IPS-15b (cell line): ENCODE measurements around the gene ADPRM.

Source experiments
- H3K27me3 ChIP-seq: one replicate; pipeline ENCODE4 v1.6.1; 2013; ENCODE audit warnings: low read length; ENCODE audit not compliant: control insufficient read depth, insufficient read depth
- H3K36me3 ChIP-seq: one replicate; pipeline ENCODE4 v1.6.1; 2013; ENCODE audit warnings: low read length; ENCODE audit not compliant: control insufficient read depth, insufficient read depth
- H3K4me1 ChIP-seq: one replicate; pipeline ENCODE4 v1.6.1; 2013; ENCODE audit warnings: mild to moderate bottlenecking, low read length; ENCODE audit not compliant: control insufficient read depth, insufficient read depth
- H3K4me3 ChIP-seq: one replicate; pipeline ENCODE4 v1.5.1; 2013; ENCODE audit warnings: low read depth, low read length
- H3K9ac ChIP-seq: one replicate; pipeline ENCODE4 v1.6.1; 2013; ENCODE audit warnings: low read depth, mild to moderate bottlenecking, low read length
- H3K9me3 ChIP-seq: one replicate; pipeline ENCODE4 v1.6.1; 2013; ENCODE audit warnings: mild to moderate bottlenecking, low read length; ENCODE audit not compliant: control insufficient read depth, insufficient read depth

Gene ADPRM

DNA sequence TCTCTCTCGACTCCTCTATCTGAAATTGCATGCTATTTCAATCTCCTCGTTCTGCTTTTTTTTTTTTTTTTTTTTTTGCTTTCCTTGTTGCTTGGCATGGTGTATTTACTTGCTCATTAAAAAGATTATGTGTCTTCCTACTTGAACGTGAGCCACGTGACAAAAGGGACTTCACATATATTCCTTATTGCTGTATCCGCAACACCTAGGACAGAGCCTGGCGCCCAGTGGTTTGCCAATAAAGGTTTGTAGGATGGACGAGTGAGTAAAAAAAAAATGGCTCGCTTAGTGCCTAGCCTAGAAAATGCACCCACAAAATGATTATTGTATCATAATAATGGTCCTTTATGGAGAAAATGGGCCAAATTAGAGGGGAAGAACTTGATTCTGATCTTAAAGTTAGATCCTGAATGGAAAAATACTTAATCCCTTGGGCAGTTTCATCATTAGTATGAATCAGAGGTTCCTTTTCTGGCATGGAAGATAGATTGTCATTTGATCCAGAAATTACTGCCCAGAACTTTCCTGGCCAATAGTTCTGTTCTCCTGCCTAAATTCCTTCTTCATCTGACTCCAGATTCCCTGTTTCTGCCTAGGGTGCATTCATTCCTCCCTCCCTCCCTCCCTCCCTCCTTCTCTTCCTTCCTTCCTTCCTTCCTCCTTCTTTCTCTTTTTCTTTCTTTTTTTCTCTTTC lies 46.1 kb downstream of the ADPRM start:
- Histone ChIP-seq H3K4me3 (no peak overlapping the region), H3K9me3 (no peaks in the 10 kb centered on the region), H3K27me3 (no peaks in the 10 kb centered on the region), H3K36me3 (no peaks in the 10 kb centered on the region), H3K9ac (no peak overlapping the region), H3K4me1 (peaks cover 3% of the 10 kb centered on the region)

DNA sequence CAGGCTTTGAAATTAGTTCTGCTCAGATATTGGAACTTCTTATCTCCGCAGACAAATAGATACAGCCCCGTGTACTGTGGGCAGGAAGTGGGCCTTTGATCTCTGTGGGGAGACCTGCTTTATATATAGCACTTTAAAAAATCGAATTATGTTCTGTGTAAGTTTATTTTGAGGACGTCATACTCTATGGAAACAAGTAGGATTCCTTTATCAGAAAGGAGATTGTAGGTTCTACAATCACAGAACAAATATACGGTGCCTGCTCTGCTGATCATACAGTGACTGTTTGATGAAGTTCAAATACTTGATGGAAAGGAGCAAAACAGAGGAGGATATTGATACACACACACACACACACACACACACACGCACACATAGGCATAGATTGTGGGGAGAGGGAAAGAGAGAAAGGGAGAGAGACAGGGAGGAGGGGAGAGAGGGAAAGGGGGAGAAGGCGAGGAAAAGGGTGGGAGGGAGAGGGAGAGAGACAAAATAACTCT lies 47.2 kb downstream of the ADPRM start:
- H3K9me3 ChIP-seq, result no peaks in the 10 kb centered on the region
- H3K27me3 ChIP-seq, result no peaks in the 10 kb centered on the region
- H3K4me1 ChIP-seq, result peaks cover 5% of the 10 kb centered on the region
- H3K9ac ChIP-seq, result no peak overlapping the region
- no peaks in the 10 kb centered on the region for H3K36me3 ChIP-seq
- H3K4me3 ChIP-seq, result no peak overlapping the region

DNA sequence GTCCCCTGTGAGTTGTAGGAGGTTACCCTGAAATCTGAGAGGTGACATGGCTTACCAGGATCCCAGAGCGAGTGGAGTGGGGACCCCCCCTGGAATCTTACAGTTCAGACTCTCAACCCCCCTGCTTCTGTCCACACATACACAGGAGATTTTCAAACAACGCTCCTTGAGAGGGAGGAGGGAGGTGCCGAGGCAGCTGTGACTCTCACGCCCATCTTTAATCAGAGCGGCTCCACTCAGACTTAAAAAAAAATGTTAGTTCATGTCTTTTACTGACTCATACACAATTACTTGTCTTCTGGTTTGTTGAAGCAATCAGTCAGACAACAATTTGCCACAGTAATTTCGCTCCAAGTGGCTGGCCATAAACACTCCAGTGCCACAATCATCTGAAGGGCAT lies 47.8 kb downstream of the ADPRM start:
- peaks cover 5% of the 10 kb centered on the region for H3K4me1 ChIP-seq
- no peak overlapping the region for H3K9ac ChIP-seq
- H3K27me3 ChIP-seq, result no peaks in the 10 kb centered on the region
- H3K9me3 ChIP-seq, result no peaks in the 10 kb centered on the region
- no peak overlapping the region for H3K4me3 ChIP-seq
- H3K36me3 ChIP-seq, result no peaks in the 10 kb centered on the region

DNA sequence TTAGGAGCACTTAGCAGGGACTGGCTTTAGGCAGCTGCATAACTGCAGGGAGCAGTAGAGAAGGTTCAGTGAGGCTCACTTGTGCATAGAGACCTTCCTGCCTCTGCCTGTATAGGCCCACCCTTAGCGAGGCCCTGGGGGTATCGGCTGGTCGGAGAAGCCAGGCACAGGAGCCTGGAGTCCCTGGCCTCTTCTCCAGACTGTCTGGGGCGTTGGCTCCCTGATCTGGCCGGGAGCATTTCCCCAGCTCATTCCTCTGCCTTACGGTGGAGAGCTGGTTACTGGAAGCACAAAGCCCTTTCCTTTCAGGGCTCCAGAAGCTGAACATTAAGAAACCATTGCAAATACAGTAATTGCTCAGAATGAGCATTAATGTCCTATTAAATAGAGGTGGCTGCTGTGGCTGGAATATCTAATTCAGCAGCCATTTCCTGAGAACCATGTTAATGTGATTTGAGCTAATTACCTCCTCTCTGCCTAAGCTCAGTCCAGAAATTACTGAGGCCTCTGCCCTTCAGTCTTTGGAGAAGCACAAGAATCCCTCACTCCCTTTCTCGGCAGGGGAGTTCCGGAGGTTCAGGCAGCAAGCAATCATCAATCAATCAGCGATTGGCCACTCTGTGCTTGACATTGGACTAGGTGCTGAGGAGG lies 51.3 kb downstream of the ADPRM start:
- Histone ChIP-seq H3K9me3 (no peaks in the 10 kb centered on the region), H3K27me3 (no peaks in the 10 kb centered on the region), H3K36me3 (no peaks in the 10 kb centered on the region), H3K4me3 (no peak overlapping the region), H3K4me1 (peaks cover 5% of the 10 kb centered on the region), H3K9ac (no peak overlapping the region)

DNA sequence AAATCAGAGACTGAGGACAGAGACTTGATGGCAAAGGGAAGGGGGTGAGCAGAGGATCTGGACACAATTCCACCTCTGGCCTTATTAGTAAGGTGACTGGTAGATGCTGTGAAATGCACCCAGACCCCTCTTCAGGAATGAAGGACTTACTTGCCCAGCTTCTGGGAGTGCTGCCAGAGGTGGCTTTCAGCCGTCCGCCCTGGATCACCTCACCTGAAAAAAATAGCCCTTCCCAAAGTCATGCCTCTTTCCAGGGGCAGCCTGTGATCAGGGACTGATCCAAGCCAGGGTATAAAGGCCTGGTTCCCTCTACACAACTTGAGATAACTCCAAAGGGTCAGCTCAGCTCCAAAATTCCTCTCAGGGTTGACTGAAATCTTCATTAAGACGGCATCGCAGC lies 52.8 kb downstream of the ADPRM start:
- Histone ChIP-seq H3K4me3 (no peak overlapping the region), H3K4me1 (peaks cover 5% of the 10 kb centered on the region), H3K9ac (no peak overlapping the region), H3K36me3 (no peaks in the 10 kb centered on the region), H3K27me3 (no peaks in the 10 kb centered on the region), H3K9me3 (no peaks in the 10 kb centered on the region)

DNA sequence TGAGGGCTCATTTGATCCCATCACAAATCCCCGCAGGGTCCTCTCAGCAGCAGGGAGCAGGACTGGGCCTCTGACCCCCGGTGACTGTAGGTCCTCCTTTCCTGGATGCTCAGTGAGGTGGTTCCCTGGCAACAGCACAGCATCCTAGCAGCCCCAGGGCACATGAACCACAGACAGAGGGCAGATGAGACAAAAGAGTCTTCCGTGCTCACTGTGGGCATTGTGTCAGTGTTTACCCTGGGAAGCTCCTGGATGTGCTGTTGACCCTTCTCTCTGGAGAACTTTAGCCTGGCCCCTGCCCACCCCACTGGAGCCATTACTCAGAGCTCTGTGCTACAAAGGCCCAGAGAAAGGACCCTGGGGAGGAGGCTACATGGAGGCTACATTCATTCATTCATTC lies 54.2 kb downstream of the ADPRM start:
- H3K9me3 ChIP-seq, result no peaks in the 10 kb centered on the region
- no peaks in the 10 kb centered on the region for H3K36me3 ChIP-seq
- H3K9ac ChIP-seq, result no peak overlapping the region
- H3K27me3 ChIP-seq, result no peaks in the 10 kb centered on the region
- peaks cover 19% of the 10 kb centered on the region for H3K4me1 ChIP-seq
- H3K4me3 ChIP-seq, result no peak overlapping the region

DNA sequence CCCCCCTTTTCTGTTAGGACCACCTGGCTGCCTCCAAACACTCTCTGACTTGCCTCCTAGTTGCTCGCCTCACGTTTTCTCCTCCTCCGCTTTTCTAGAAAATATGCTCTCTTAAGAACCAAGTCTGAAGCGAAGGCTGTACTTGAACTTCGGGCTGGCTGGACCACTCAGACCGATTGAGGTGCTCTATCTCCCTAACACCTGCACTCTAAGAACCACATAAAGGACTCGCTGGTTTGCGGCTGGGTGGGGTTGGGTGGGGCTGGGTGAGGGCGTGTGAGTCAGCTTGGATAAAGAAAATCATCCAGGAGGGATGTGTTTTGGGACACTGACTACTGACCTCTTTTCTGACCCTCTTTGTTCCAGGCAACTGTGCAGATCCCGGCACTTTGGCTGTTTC lies 55.3 kb downstream of the ADPRM start:
- H3K27me3 ChIP-seq, result no peaks in the 10 kb centered on the region
- no peak overlapping the region for H3K4me3 ChIP-seq
- H3K9ac ChIP-seq, result no peak overlapping the region
- no peaks in the 10 kb centered on the region for H3K36me3 ChIP-seq
- no peaks in the 10 kb centered on the region for H3K9me3 ChIP-seq
- H3K4me1 ChIP-seq, result peaks cover 21% of the 10 kb centered on the region

DNA sequence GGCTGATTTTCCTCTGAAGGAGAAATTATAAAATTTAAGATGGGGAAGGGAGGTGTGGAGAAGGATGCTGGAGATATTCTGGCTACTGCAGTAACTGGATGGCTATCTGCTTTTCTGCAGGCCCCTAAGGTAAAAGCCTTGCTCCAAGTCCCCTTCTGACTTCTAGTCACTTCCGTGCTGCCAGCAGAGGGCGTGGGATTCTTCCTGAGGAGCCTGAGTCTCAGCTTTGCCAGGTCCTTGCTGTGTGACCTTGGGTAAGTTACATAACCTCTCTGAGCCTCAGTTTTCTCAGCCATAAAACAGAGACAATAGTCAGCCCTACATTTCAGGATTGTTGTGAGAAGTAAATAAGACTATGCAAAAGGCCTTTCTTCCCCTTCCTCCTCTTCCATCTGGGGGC lies 56.7 kb downstream of the ADPRM start:
- Histone ChIP-seq H3K4me3 (no peak overlapping the region), H3K36me3 (no peaks in the 10 kb centered on the region), H3K27me3 (no peaks in the 10 kb centered on the region), H3K4me1 (peaks cover 18% of the 10 kb centered on the region), H3K9me3 (no peaks in the 10 kb centered on the region), H3K9ac (no peak overlapping the region)

DNA sequence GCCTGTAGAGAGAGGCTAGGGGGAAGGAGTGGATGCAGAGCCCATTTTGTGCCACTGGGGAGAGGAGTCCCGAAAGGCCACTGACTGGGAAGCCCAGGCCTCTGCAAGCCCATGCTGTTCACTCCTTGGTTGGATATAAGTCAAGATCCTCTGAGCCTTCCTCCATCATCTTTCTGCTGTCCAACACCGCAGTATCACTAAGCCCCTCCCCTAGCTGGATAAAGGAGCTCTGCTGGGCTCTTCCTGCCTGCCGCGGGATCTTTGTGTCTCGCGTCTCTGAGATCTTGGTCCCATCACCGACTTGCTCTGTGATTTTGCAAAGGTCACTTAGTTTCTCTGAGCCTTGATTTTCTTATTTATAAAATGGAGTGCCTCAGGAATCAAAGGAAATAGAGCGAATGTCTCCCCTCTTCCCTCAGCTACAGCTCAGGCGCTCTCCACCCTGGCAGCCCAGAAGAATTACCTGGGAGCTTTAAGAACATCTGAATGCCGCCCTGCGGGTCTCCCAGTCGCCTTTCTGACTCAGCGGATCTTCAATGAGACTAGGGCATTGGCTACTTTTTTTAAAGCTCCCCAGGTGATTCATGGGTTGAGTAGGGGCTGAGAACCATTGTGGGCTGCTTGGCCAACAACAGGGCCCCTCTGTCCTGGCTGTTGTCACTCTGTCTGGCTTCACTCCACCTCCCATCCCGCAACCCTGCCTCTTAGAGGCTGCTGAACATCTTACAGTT lies 57.6 kb downstream of the ADPRM start:
- Histone ChIP-seq H3K4me1 (peaks cover 16% of the 10 kb centered on the region), H3K4me3 (peak overlapping the region; percentile 39), H3K27me3 (no peaks in the 10 kb centered on the region), H3K36me3 (no peaks in the 10 kb centered on the region), H3K9ac (peak overlapping the region; percentile 41), H3K9me3 (no peaks in the 10 kb centered on the region)

DNA sequence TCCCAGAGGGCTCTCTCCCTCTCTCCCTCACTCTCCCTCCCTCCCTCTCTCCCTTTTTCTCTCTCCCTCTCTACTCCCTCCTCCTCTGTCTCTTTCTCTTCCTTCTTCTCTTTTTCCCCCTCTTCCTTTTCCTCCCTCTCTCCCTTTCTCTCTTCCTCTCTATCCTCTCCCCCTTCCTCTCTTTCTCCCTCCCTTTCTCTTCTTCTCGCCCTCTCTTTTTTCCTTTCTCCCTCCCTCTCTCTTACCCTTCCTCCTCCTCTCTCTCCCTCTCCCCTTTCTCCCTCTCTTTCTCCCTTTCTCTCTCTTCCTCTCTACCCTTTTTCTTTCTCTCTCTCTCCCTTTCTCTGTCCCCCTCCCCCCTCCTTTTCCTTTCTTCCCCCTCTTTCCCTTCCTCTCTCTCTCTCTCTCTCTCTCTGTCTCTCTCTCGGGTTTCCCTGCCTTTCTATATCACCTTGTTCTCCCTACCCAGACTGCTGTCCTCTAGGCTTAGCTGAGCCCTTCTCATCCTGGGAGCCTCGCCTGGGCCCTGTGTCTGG lies 58.3 kb downstream of the ADPRM start:
- no peaks in the 10 kb centered on the region for H3K9me3 ChIP-seq
- H3K27me3 ChIP-seq, result no peaks in the 10 kb centered on the region
- no peaks in the 10 kb centered on the region for H3K36me3 ChIP-seq
- H3K4me3 ChIP-seq, result peak overlapping the region; percentile 39
- peaks cover 16% of the 10 kb centered on the region for H3K4me1 ChIP-seq
- H3K9ac ChIP-seq, result peak overlapping the region; percentile 41

DNA sequence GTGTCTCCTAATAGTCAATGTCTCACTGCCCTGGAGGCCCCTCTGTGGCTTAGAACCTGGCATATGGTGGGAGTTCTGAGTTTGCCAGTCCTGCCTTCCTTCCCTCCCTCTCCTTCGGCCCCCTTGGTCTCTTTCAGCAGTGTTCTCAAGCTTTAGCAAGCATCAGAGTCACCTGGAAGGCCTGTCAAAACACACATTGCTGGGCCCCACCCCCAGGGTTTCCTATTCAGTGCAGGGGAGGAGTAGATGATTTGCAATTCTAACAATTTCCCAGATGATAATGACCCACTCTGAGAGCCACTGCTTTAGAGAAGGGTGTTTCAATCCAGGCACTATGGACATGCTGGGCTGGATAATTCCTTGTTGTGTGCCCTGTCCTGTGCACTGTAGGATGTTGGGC lies 58.8 kb downstream of the ADPRM start:
- Histone ChIP-seq H3K9me3 (no peaks in the 10 kb centered on the region), H3K4me1 (peaks cover 16% of the 10 kb centered on the region), H3K36me3 (no peaks in the 10 kb centered on the region), H3K27me3 (no peaks in the 10 kb centered on the region), H3K9ac (no peak overlapping the region), H3K4me3 (no peak overlapping the region)
